GM13976 (cell line): ENCODE results near the gene TNS3.

ENCODE experiments used
- DNase-seq: peaks from one replicate; pipeline ENCODE4 v3.0.0; 2012; ENCODE audit warnings: low spot score
- in situ Hi-C: fragments of 300-500 bp; cut with MboI; formaldehyde crosslinking; loops from one replicate; pipeline ENCODE4 v1.12.0; 2022; ENCODE audit warnings: low sequenced_read_pairs, mixed read lengths, inconsistent platforms; ENCODE audit not compliant: unreplicated experiment
- TF ChIP-seq, protein P1 (sequence below): IDR thresholded peaks from 2 replicates; pipeline ENCODE4 v1.5.1; 2012; ENCODE audit warnings: borderline replicate concordance, mild to moderate bottlenecking; ENCODE audit not compliant: insufficient read depth; ENCODE audit errors: extremely low read depth, missing control alignments, control extremely low read depth

Gene TNS3

DNA sequence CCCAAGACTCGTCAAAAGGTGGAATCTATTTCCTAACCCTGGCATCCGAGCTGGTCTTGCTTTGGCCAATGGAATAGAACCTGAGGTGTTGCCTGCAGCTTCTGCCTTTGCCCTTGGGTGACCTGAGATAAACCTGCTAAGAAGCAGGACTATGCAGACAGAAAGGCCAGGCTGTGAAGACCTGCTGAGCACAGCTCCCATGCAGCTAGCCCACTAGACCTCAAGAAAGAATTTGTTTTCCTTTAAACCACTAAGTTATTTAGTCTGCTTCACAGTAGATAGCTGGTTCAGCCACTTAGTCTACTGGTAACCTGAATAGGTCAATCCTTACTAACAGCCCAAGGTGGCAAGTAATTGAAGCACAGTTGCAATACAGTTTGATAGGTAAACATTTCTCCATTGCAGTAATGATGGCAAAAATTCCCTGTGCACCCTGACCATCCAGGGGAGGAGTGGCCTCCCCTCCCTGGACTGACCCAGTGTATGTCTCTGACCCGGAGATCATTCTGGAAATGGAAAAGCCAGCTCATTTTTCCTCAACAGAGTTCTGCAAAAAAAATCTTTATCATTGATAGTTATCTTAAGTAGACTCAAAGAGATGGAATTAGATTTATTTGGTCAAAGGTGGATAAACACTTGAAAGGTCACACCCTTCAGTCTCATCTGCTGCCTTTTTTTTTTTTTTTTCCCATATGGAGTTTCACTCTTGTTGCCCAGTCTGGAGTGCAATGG is 20.0 kb downstream of the TNS3 start:
- no peak for DNase-seq
- TF ChIP-seq, protein P1, sequence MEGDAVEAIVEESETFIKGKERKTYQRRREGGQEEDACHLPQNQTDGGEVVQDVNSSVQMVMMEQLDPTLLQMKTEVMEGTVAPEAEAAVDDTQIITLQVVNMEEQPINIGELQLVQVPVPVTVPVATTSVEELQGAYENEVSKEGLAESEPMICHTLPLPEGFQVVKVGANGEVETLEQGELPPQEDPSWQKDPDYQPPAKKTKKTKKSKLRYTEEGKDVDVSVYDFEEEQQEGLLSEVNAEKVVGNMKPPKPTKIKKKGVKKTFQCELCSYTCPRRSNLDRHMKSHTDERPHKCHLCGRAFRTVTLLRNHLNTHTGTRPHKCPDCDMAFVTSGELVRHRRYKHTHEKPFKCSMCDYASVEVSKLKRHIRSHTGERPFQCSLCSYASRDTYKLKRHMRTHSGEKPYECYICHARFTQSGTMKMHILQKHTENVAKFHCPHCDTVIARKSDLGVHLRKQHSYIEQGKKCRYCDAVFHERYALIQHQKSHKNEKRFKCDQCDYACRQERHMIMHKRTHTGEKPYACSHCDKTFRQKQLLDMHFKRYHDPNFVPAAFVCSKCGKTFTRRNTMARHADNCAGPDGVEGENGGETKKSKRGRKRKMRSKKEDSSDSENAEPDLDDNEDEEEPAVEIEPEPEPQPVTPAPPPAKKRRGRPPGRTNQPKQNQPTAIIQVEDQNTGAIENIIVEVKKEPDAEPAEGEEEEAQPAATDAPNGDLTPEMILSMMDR = no peak
- in situ Hi-C loops = no loop called here

DNA sequence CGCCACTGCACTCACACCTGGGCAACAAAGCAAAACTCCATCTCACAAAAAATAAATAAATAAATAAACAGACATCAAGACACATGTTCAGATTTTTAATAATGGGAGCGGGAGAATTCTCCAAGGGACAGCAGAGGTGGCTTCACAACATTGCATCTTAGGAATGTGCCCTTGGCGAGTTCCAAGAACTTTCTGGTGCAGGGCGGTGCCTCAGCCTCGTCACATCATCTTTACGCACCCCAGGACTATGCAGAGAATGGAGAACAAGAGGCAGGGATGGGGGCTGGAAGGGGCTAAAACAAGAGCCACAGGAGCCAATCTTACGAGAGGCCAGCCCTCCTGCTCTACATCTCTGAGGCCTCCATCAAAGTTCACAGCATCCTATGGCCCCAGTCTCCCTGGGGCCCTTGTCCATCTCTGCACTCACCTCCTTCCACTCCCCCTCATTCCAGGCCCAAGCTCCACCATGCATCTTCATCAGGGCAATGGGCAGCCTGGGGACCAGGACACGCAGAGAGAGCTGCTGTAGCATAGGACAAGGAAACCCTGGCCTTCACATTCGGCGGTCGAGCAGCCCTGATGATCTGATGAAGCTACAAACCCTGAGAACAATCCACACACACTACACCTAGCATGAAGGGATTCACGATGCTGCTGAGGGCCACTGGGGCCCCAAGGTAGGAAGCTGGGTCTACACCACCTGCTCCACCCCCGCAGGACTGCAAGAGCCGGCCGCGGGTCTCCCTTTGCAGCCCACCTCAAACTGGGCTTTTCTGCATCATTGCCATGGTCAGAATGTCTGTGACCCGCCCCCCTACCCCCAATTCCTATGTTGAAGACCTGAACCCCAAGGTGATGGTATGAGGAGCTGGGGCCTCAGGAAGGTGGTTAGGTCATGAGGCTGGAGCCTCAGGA is 22.3 kb downstream of the TNS3 start:
- TF ChIP-seq, protein P1 = no peak
- in situ Hi-C loops = no loop called here
- DNase-seq = no peak

- DNase-seq = no peak
- in situ Hi-C loops = no loop called here
- TF ChIP-seq, protein P1 = peak; percentile 3
Measured at GRCh38 chr7:47557694-47558670, 23.9 kb downstream of the TNS3 start.

GRCh38 chr7:47557317-47557693 is 24.6 kb downstream of the TNS3 start:
- TF ChIP-seq, protein P1 = no peak
- no peak for DNase-seq
- in situ Hi-C loops = no loop called here

- TF ChIP-seq, protein P1 = no peak
- in situ Hi-C loops = no loop called here
- DNase-seq = no peak
Measured at GRCh38 chr7:47556511-47557180, 25.3 kb downstream of the TNS3 start.
